Measurements from ENCODE around the gene MRAP.

MRAP gene

DNA sequence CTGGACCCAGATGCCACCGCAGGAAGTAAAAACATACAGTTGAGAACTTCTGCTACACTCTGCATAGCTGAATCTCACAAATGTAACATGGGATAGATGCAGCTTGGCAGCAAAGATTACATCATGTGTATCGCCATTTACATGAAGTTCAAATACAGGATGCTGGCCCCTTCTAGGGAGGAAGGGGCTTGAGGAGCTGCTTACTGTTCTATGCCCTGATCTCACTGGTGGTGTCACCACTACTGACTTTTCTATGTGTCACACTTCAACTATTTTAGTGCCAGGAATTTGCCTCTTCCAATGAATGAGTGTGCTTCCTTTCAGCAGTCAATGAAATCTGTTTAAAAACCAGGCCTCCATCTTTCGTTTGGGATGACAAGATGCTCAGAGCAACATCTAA, 31.1 kb downstream of the MRAP start:
- Histone ChIP-seq H3K9me3 (ENCODE audit: control insufficient read depth, low read length) (no peaks in the 10 kb centered on the region), H3K79me2 (no peaks in the 10 kb centered on the region), H3K4me2 (ENCODE audit: low read length) (no peak overlapping the region), H3K9ac (no peak overlapping the region), H3K36me3 (ENCODE audit: control insufficient read depth, insufficient read depth, low read length) (no peaks in the 10 kb centered on the region), H3K4me1 (no peaks in the 10 kb centered on the region), H3K4me3 (ENCODE audit: low read depth, low read length) (no peak overlapping the region), H3K27me3 (ENCODE audit: control insufficient read depth, insufficient read depth, low read length) (no peaks in the 10 kb centered on the region), H3K27ac (no peak overlapping the region), H2AFZ (no peak overlapping the region)
- no peak for TF ChIP-seq CTCF (IDR thresholded peaks at IDR 0.05)

DNA sequence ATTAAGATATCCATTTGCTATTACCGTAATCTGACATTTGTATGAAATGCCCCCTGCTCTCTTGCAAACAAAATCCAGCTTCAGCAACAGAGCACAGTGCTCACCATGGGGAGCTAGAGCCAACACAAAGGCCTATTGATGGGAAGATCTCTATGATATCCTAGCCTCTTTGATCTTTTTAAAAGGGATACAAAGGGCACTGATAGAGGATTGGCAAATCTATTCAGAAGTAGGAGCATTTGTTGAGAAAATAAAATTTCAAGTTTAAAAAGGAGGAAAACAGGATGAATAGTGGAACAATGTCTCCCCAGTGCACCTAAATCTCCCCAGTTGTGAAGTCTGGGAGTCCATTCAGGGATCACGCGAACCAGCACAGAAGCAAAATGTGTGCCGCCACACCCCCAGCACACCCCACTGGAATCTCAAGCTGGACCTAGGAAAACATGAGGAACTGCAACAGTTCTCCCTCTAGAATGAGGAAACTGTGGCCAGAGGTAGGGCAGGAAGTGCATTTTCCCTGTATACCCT, 32.2 kb downstream of the MRAP start:
- no peak for TF ChIP-seq CTCF (IDR thresholded peaks at IDR 0.05)
- no peak overlapping the region for H3K4me2 ChIP-seq (ENCODE audit: low read length)
- H3K27me3 ChIP-seq (ENCODE audit: control insufficient read depth, insufficient read depth, low read length) = no peaks in the 10 kb centered on the region
- no peak overlapping the region for H2AFZ ChIP-seq
- no peak overlapping the region for H3K9ac ChIP-seq
- H3K4me1 ChIP-seq = no peaks in the 10 kb centered on the region
- no peaks in the 10 kb centered on the region for H3K36me3 ChIP-seq (ENCODE audit: control insufficient read depth, insufficient read depth, low read length)
- no peaks in the 10 kb centered on the region for H3K9me3 ChIP-seq (ENCODE audit: control insufficient read depth, low read length)
- H3K27ac ChIP-seq = no peak overlapping the region
- no peak overlapping the region for H3K4me3 ChIP-seq (ENCODE audit: low read depth, low read length)
- no peaks in the 10 kb centered on the region for H3K79me2 ChIP-seq

- no peak overlapping the region for H3K4me2 ChIP-seq (ENCODE audit: low read length)
- H3K9ac ChIP-seq = no peak overlapping the region
- no peaks in the 10 kb centered on the region for H3K27me3 ChIP-seq (ENCODE audit: control insufficient read depth, insufficient read depth, low read length)
- H3K9me3 ChIP-seq (ENCODE audit: control insufficient read depth, low read length) = no peaks in the 10 kb centered on the region
- no peaks in the 10 kb centered on the region for H3K79me2 ChIP-seq
- no peak overlapping the region for H3K4me3 ChIP-seq (ENCODE audit: low read depth, low read length)
- no peaks in the 10 kb centered on the region for H3K4me1 ChIP-seq
- TF ChIP-seq CTCF (IDR thresholded peaks at IDR 0.05) = no peak
- no peak overlapping the region for H2AFZ ChIP-seq
- no peaks in the 10 kb centered on the region for H3K36me3 ChIP-seq (ENCODE audit: control insufficient read depth, insufficient read depth, low read length)
- H3K27ac ChIP-seq = no peak overlapping the region
Observed at GRCh38 chr21:32331444-32332305, 33.0 kb downstream of the MRAP start.

DNA sequence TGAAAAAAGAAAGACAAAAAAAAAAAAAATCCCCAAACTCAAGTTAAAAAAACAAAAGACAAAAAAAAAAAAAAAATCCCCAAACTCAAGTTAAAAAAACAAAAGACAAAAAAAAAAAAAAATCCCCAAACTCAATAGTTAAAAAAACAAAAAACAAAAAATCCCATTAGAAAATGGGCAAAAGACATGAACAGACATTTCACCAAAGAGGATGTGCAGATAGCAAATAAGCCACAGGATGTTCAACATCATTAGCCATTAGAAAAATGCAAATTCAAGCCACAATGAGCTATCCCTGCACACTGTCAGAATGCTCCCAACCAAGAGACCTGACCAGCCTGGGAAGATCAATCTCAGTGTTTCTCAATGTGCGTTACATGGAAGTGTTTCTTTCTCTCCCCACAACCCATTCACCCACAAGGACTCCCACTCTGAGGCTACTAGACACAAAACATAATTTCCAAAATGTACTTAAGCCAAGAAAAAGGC, 33.9 kb downstream of the MRAP start:
- H3K79me2 ChIP-seq = no peaks in the 10 kb centered on the region
- H3K4me2 ChIP-seq (ENCODE audit: low read length) = peak overlapping the region; percentile 3
- no peak overlapping the region for H3K9ac ChIP-seq
- no peak overlapping the region for H2AFZ ChIP-seq
- no peak overlapping the region for H3K27ac ChIP-seq
- TF ChIP-seq CTCF (IDR thresholded peaks at IDR 0.05) = no peak
- H3K36me3 ChIP-seq (ENCODE audit: control insufficient read depth, insufficient read depth, low read length) = no peaks in the 10 kb centered on the region
- H3K9me3 ChIP-seq (ENCODE audit: control insufficient read depth, low read length) = no peaks in the 10 kb centered on the region
- H3K27me3 ChIP-seq (ENCODE audit: control insufficient read depth, insufficient read depth, low read length) = no peaks in the 10 kb centered on the region
- no peaks in the 10 kb centered on the region for H3K4me1 ChIP-seq
- no peak overlapping the region for H3K4me3 ChIP-seq (ENCODE audit: low read depth, low read length)
